ENCODE data around the gene NNMT. TPM values are rescaled to one million over a fixed set of nuclear protein-coding genes. Genes with fewer than 3 reads are reported as not detected.

Gene NNMT
- total RNA-seq, 6 donors from 2014 or later: 93.4 to 383 (median 208) TPM

GRCh38 chr11:114256967-114257286, 39.3 kb upstream of the NNMT start:
- Histone ChIP-seq H3K27me3 (no peaks in the 10 kb centered on the region), H3K4me3 (no peak overlapping the region), H3K9me3 (no peaks in the 10 kb centered on the region), H3K4me1 (peaks cover 41 to 55% (median 43%) of the 10 kb centered on the region in 4 donors), H3K36me3 (peaks cover 12 to 65% (median 29%) of the 10 kb centered on the region in 4 donors), H3K27ac (peak overlapping the region in 3 of 4 donors; percentile 59 to 78 (median 78))
- 92 to 93% methylated on average over 10 of the region's 10 CpGs for WGBS, 2 donors
- no peak for ATAC-seq (ENCODE audit: low FRiP score in 2 of 2)
- DNase-seq: peak in 1 of 2 donors; percentile 68
- TF ChIP-seq POLR2AphosphoS5 (IDR thresholded peaks at IDR 0.05) (peak in 1 of 2 donors; percentile 41), EP300 (IDR thresholded peaks at IDR 0.05) (no peak)

GRCh38 chr11:114257621-114258558, 38.3 kb upstream of the NNMT start:
- DNase-seq: peak; percentile 58 to 86
- Histone ChIP-seq H3K9me3 (no peaks in the 10 kb centered on the region), H3K36me3 (peaks cover 5 to 55% (median 22%) of the 10 kb centered on the region in 4 donors), H3K4me1 (peaks cover 47 to 65% (median 51%) of the 10 kb centered on the region in 4 donors), H3K27ac (peak overlapping the region; percentile 5 to 78 (median 68)), H3K27me3 (no peaks in the 10 kb centered on the region), H3K4me3 (no peak overlapping the region)
- ATAC-seq (ENCODE audit: low FRiP score in 2 of 2): peak; percentile 4 to 37
- TF ChIP-seq POLR2AphosphoS5 (IDR thresholded peaks at IDR 0.05) (peak; percentile 10 to 26), CTCF (IDR thresholded peaks at IDR 0.05) (peak in 3 of 6 experiments; percentile 12 to 24 (median 12)), EP300 (IDR thresholded peaks at IDR 0.05) (no peak)
- 50 to 63% methylated on average over 17 to 29 of the region's 29 CpGs for WGBS, 2 donors

GRCh38 chr11:114258696-114259095, 37.5 kb upstream of the NNMT start:
- Histone ChIP-seq H3K27ac (peak overlapping the region; percentile 5 to 78 (median 68)), H3K36me3 (peaks cover 0 to 47% (median 14%) of the 10 kb centered on the region in 4 donors), H3K9me3 (no peaks in the 10 kb centered on the region), H3K4me3 (no peak overlapping the region), H3K4me1 (peaks cover 55 to 73% (median 58%) of the 10 kb centered on the region in 4 donors), H3K27me3 (no peaks in the 10 kb centered on the region)
- TF ChIP-seq CTCF (IDR thresholded peaks at IDR 0.05) (no peak), EP300 (IDR thresholded peaks at IDR 0.05) (no peak), POLR2A (IDR thresholded peaks at IDR 0.05) (no peak), POLR2AphosphoS5 (IDR thresholded peaks at IDR 0.05) (no peak)
- WGBS, 2 donors: 61 to 67% methylated on average over 7 of the region's 7 CpGs
- DNase-seq: no peak
- ATAC-seq (ENCODE audit: low FRiP score in 2 of 2): peak in 1 of 2 donors; percentile 26

- ATAC-seq (ENCODE audit: low FRiP score in 2 of 2): no peak
- Histone ChIP-seq H3K4me1 (peaks cover 57 to 73% (median 58%) of the 10 kb centered on the region in 4 donors), H3K4me3 (no peak overlapping the region), H3K27me3 (no peaks in the 10 kb centered on the region), H3K27ac (peak overlapping the region in 3 of 4 donors; percentile 55 to 78 (median 78)), H3K9me3 (no peaks in the 10 kb centered on the region), H3K36me3 (peaks cover 0 to 43% (median 12%) of the 10 kb centered on the region in 4 donors)
- TF ChIP-seq POLR2A (IDR thresholded peaks at IDR 0.05) (peak in 1 of 4 donors; percentile 37), POLR2AphosphoS5 (IDR thresholded peaks at IDR 0.05) (peak; percentile 9 to 50), CTCF (IDR thresholded peaks at IDR 0.05) (no peak), EP300 (IDR thresholded peaks at IDR 0.05) (no peak)
- WGBS, 2 donors: 46 to 68% methylated on average over 10 of the region's 10 CpGs
- DNase-seq: peak in 1 of 2 donors; percentile 75
These were observed 37.1 kb upstream of the NNMT start for GRCh38 chr11:114259124-114259526.

GRCh38 chr11:114259551-114259983, 36.6 kb upstream of the NNMT start:
- Histone ChIP-seq H3K27ac (peak overlapping the region in 3 of 4 donors; percentile 55 to 78 (median 78)), H3K27me3 (no peaks in the 10 kb centered on the region), H3K4me3 (no peak overlapping the region), H3K36me3 (peaks cover 0 to 39% (median 12%) of the 10 kb centered on the region in 4 donors), H3K9me3 (no peaks in the 10 kb centered on the region), H3K4me1 (peaks cover 57 to 73% (median 58%) of the 10 kb centered on the region in 4 donors)
- ATAC-seq (ENCODE audit: low FRiP score in 2 of 2) (no peak), DNase-seq (peak in 1 of 2 donors; percentile 59)
- WGBS, 2 donors: 78 to 83% methylated on average over 12 of the region's 12 CpGs
- TF ChIP-seq POLR2A (IDR thresholded peaks at IDR 0.05) (no peak), CTCF (IDR thresholded peaks at IDR 0.05) (no peak), EP300 (IDR thresholded peaks at IDR 0.05) (no peak), POLR2AphosphoS5 (IDR thresholded peaks at IDR 0.05) (no peak)
